Loucy (cell line): ENCODE measurements around the gene LRRFIP1.

Experiments used
- CTCF ChIP-seq: fragments of 200-600 bp; sonication (generic); conservative IDR thresholded peaks from 2 replicates; pipeline ENCODE4 v1.5.1; 2014; ENCODE audit warnings: mild to moderate bottlenecking, antibody characterized with exemption, low read length
- EZH2phosphoT487 ChIP-seq: fragments of 200-600 bp; IDR thresholded peaks from 2 replicates; pipeline ENCODE4 v1.6.1; 2018; ENCODE audit warnings: antibody characterized with exemption, mild to moderate bottlenecking, moderate library complexity, borderline replicate concordance

GRCh38 chr2:237818066-237818473, 190.7 kb downstream of the LRRFIP1 start:
- no peak for TF ChIP-seq CTCF
- no peak for TF ChIP-seq EZH2phosphoT487
